Measurements from ENCODE around the gene ARIH1. TPM values are rescaled to one million over a fixed set of nuclear protein-coding genes. Genes with fewer than 3 reads are reported as not detected.
"Not testable (repeated sequence)": the region's sequence is repeated elsewhere in the genome, so short reads cannot be mapped to it uniquely, and the experiment has no call there.

The ARIH1 gene, protein sequence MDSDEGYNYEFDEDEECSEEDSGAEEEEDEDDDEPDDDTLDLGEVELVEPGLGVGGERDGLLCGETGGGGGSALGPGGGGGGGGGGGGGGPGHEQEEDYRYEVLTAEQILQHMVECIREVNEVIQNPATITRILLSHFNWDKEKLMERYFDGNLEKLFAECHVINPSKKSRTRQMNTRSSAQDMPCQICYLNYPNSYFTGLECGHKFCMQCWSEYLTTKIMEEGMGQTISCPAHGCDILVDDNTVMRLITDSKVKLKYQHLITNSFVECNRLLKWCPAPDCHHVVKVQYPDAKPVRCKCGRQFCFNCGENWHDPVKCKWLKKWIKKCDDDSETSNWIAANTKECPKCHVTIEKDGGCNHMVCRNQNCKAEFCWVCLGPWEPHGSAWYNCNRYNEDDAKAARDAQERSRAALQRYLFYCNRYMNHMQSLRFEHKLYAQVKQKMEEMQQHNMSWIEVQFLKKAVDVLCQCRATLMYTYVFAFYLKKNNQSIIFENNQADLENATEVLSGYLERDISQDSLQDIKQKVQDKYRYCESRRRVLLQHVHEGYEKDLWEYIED
- 25.0 and 31.6 TPM in 2 replicates for total RNA-seq (2014; rRNA removed; shearing (Covaris generic))

DNA sequence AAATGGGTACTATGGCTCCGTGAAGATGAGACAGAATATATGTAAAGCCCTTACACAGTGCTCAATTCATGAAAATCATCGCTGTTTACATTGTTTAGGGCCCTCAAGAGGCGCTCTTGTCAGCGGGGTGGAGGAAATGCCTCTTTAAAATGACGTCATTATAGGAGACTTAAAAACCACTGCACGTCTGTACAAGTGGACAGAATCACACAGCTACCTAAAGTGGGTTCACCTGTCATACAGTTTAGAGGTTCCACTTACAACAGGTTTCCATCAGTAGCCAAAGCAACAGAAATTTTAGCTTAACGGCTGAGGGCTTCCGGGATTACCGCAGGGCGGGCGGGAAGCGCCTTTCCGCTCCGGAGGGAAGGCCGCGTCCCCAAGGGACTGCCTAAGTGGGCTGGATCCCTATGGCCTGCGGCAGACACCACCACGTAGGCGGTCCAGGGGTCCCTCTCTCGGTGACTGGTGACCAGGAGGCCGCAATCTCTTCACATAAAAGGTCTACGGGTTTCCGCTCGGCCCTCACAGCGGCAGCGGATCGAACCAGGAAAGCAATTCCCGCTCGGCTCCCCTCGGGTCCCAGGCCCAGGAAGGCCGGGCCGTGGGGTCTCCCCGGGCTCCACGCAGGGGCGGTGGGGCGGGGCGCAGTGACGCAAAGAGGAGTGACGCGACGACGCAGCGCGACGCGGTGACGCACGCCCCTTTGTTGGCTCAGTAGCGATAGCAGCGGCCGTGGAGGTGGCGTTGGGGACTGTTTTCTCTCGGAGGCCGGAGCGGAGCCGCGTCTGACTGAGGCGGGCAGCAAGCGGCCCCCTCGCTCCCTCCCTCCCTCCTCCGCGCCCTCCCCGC, at the start of gene ARIH1:
TSS of gene ARIH1 (plus strand) at position 717 of the 852 bp plus-strand sequence. CDS start 310 bp downstream, outside the sequence.
- DNase-seq (ENCODE audit: low read depth), result peak; percentile 92

DNA sequence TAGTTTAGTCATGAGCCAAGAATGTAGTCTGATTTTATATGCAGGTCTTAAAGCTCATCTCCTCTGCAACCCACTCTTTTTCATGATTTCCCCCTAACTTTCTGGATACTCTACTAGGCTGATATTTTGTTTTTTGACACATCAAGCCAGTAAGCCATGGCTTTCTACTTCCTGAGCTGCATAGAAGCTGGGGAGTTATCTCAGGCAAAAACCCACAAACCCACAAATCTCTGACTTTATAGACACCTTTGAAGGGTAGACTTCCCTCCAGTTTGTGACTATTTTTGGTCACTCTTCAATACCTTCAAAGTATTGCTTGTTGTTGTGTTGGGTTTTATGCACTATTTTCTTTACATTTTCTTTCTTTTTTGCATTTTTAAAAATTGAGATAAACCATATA, 47.4 kb upstream of the ARIH1 start:
- DNase-seq (ENCODE audit: low read depth), result no peak

DNA sequence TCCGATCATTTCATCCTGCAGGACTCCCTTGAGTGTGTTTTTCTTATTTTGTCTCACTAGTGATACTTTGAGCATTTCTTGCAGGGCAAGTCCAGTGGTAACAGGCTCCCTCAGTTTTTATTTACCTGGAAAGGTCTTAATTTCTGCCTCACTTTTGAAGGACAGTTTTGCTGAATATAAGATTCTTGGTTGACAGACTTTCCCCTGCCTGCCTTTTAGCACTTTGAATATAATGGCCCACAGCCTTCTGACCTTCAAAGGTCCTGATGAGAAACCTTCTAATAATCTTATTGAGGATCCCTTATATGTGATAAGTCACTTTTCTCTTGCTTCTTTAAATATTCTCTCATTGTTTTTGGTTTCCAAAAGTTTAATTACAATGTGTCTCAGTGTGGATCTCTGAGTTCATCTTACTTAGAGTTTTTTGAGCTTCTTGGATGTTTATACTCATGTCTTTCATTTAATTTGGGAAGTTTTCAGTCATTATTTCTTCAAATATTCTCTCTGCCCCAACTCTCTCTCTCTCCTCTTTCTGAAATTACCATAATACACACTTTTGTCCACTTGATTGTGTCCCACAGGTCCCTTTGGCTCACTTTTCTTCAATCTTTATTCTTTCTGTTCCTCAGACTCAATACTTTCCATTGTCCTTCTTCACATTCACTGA, 36.3 kb upstream of the ARIH1 start:
- DNase-seq (ENCODE audit: low read depth), result no peak

DNA sequence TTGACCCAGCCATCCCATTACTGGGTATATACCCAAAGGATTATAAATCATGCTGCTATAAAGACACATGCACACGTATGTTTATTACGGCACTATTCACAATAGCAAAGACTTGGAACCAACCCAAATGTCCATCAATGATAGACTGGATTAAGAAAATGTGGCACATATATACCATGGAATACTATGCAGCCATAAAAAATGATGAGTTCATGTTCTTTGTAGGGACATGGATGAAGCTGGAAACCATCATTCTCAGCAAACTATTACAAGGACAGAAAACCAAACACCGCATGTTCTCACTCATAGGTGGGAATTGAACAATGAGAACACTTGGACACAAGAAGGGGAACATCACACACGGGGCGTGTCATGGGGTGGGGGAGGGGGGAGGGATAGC, 31.3 kb upstream of the ARIH1 start:
- DNase-seq (ENCODE audit: low read depth), result not testable (repeated sequence)

DNA sequence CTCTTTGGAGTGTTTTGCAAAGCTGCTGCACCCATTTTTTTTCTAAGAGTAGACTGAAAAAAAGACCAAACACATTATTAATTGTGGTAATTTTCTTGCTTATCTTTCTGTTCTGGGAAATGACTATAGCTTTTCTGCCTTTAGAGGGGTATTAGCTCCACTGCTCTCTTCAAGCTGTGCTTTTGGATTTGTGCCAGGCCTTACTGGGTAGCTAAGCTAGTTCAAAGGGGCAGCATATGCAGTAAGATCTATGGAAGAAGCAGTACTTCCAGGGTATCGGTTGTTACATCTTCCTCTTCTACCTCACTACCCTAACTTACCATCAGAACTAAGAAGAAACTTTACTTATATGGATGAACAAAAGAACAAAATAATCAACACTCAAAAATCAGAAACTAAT, 28.7 kb upstream of the ARIH1 start:
- no peak for DNase-seq (ENCODE audit: low read depth)

DNA sequence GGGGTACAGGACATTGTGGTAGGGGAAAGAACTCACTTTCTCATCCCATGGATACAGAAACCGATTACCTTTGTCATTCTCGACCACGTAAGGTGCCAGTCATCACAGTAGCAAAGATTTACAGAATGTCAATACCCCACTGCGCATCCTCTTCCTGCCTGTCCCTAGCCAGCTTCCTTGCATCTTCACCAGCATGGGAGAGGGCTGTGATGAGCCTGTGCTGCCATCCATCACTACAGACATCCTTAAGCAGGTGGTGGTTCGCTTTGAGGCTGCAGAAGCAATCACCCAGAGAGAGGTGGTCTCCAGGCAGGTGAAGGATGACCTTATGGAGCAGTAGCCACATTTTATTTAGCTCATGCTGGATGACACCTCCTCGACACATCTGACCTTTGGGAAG, 23.3 kb upstream of the ARIH1 start:
- DNase-seq (ENCODE audit: low read depth), result no peak

DNA sequence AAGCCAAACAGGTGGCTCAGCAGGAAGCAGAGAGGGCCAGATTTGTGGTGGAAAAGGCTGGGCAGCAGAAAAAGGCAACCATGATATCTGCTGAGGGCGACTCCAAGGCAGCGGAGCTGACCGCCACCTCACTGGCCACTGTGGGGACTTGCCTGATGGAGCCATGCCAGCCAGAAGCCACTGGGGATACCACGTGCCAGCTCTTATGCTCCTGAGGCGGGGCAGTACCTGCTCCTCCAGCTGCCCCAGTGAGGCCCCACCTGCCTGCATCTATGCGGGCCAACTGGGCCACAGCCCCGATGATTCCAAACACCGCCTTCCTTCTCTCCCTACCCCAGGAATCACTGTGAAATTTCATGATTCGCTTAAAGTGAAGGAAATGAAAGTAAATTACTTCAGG, 22.9 kb upstream of the ARIH1 start:
- DNase-seq (ENCODE audit: low read depth), result peak; percentile 8

DNA sequence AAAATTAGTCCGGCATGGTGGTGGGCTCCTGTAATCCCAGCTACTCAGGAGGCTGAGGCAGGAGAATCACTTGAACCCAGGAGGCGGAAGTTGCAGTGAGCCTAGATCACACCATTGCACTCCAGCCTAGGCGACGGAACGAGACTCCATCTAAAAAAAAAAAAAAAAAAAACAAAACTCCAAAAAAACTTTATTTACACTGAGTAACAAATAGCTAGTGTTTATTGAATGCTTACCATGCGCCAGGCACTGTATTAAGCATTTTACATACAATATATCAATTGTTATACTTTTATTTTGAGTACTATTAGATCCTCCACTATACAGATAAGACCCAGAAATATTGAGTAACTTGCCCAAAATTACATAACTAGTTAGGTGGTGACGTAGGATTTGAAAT, 17.4 kb upstream of the ARIH1 start:
- no peak for DNase-seq (ENCODE audit: low read depth)

DNA sequence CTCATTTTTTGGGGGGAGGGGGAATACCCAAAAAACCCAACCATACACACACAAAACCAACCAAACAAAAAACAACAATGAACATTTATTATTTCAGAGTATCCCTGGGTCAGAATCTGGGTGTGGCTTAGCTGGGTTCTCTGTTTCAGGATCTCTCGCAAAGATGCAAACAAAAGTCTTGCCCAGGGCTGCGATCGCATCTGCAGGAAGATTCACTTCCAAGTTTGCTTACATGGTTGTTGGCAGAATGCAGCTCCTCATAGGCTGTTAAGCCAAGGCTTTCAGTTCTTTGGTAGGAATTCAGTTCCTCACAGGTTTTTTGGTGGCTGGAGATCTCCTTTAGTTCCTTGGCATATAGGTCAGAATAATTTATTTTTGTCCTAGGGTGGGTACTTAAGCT, 13.7 kb upstream of the ARIH1 start:
- no peak for DNase-seq (ENCODE audit: low read depth)

DNA sequence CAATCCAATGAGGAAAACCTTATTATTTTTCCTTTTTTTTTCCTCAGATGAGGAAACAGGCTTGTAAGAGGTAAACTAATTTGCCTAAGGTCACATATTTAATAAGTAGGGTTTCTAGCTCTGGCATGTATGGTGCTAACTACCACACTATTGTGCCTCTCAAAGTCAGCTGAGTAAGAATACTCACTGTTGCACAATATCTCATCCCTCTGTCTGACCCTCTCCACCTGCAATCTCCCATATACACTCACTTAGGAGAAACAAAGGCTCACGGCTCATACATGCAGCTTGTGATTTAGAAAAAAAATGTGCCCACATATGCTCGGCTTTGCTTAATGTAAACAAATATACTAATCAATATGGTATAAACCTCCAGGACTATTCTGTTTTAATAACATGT, 10.4 kb upstream of the ARIH1 start:
- no peak for DNase-seq (ENCODE audit: low read depth)

DNA sequence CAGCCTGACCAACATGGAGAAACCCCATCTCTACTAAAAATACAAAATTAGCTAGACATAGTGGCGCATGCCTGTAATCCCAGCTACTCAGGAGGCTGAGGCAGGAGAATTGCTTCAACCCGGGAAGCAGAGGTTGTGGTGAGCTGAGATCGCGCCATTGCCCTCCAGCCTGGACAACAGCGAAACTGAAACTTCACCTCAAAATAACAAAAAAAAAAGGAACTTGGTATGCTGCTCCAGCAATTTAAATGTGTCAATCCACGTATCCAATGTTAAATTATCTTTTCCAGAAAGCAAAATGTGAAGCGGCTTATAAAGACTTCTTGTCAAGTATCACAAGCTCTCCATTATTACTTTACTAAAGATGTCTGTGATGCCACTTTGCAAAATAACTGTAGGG, 9.9 kb upstream of the ARIH1 start:
- no peak for DNase-seq (ENCODE audit: low read depth)

DNA sequence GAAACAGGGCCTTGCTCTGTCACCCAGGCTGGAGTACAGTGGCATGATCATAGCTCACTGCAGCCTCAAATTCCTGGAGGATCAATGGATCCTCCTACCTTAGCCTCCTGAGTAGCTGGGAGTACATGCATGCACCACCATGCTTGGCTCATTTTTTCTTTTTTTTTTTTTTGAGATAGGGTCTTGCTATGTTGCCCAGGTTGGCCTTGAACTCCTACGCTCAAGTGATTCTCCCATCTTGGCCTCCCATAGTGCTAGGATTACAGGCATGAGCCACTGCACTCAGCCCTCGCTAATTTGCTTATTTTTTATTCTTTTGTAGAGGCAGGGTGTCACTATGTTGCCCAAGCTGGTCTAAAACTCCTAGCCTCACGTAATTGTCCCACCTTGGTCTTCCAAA, 6.0 kb upstream of the ARIH1 start:
- no peak for DNase-seq (ENCODE audit: low read depth)

DNA sequence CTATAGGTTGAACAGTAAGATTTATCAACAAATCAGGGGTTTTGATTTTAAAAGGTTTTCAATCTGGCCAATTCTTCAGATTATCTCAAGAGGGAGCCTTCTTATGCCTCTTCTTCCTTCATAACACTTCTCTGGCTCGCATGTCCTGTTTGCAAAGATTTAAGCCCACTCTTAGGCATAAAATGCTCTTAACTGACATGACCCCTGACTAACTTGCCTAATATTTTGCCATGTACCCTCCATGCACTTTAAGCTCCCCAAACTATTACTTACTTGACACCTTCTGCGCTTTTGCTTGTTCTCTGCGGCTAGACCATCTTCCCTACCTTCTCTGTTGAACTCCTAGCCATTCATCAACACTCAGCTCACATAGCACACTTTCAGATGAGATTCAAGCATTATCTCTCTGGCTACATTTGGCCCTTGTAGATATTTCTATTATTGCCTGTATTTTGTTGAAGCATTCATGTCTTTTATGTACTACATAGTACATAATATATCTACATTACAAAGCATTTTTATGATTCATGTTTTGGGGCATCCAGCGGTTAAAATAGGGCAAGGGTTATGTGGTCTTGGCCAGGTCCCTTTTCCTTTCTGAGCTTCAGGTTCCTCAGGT, 1.0 kb upstream of the ARIH1 start:
- peak; percentile 13 for DNase-seq (ENCODE audit: low read depth)

DNA sequence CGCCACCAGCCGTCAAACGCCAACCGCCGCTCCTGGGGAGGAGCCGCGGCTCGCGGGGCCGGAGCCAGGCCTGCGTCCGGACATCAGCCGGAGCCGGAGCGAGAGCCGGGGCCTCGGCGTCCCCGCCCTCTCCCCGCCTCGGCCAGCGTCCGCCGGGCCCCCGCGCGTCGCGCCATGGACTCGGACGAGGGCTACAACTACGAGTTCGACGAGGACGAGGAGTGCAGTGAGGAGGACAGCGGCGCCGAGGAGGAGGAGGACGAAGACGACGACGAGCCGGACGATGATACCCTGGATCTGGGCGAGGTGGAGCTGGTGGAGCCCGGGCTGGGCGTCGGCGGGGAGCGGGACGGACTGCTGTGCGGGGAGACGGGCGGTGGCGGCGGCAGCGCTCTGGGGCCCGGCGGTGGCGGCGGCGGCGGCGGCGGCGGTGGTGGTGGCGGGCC, 359 bp downstream of the ARIH1 start:
- no peak for DNase-seq (ENCODE audit: low read depth)

DNA sequence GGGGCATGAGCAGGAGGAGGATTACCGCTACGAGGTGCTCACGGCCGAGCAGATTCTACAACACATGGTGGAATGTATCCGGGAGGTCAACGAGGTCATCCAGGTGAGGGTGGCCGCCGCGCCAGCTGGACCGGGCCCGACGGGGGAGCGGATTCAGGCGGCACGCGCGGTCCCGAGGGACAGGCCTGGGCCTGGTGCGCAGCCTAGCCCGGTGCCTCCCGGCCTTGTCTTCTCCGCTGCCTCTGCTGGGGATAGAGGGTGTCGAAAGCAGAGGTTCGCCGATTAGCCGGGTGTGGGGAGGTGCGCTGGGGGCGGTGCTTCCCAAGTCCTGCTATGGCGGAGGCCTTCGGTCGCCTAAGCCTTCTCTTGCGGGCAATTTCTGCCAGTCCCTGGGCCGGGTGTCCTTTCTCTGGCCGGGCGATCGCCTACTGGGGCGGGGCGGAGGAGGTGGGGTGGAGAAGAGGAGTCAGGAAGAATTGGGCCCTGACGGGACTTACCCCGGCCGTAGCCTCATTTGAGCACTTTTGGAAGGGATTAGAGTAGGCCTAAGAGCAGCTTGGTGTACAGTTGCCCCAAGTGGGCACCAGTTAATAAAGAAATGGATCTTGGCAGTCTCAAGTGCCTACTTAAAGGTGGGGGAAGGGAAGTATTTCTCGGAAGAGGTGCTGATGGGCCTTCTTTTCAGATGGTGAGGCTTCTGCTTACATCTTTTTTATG, 940 bp downstream of the ARIH1 start:
- peak; percentile 76 for DNase-seq (ENCODE audit: low read depth)

DNA sequence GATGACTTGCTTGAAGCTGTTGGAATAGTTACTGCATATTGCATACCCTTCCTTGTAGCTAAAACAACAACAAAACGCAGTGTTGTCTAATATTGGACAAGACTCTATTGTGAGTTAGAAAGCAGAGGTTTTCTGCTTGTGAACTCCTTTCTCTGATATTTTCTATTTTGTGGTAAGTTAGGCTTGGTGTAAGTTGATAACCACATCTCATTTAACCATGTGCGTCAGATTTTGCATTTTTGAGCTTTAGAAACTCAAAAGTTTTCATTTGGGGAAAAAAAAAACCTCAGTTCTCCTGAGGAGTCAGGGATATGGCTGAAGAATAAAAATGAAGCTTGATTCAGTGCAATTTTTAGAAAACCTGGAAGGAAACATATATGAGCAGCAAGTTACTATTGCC, 1.5 kb downstream of the ARIH1 start:
- DNase-seq (ENCODE audit: low read depth), result no peak

DNA sequence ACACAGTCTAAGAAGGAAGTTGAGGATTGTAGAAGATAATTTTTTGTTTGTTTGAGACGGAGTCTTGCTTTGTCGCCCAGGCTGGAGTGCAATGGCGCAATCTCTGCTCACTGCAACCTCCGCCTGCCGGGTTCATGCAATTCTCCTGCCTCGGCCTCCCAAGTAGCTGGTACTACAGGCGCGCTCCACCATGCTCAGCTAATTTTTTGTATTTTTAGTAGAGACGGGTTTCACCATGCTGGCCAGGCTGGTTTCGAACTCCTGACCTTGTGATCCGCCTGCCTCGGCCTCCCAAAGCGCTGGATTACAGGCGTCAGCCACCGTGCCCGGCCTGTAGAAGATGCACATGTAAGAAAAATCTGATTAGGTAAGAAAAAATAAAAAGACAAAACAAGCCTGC, 2.2 kb downstream of the ARIH1 start:
- DNase-seq (ENCODE audit: low read depth), result not testable (repeated sequence)

DNA sequence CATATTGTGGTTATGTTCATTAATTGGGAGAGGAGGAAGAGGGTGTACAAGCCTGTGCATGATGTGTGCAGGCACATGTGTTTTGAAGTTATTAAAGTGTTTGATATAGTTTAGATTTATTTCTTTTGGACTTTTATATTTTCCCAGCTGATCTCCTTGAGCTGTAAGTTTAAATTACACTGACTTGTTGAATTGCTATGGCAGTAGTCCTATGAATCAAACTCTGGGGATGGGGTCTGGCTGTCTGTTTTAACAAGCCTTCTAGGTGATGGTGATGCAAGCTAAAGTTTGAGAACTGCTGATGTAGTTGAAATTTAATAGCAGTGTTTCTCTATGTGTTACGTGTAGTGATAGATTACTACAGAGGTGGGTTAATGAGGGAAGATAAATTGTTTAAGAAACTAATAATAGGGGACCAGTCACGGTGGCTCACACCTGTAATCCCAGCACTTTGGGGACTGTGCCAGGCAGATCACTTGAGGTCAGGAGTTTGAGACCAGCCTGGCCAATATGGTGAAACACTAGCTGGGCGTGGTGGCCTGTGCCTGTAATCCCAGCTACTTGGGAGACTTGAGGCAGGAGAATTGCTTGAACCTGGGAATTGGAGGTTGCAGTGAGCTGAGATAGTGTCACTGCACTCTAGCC, 7.0 kb downstream of the ARIH1 start:
- no peak for DNase-seq (ENCODE audit: low read depth)

DNA sequence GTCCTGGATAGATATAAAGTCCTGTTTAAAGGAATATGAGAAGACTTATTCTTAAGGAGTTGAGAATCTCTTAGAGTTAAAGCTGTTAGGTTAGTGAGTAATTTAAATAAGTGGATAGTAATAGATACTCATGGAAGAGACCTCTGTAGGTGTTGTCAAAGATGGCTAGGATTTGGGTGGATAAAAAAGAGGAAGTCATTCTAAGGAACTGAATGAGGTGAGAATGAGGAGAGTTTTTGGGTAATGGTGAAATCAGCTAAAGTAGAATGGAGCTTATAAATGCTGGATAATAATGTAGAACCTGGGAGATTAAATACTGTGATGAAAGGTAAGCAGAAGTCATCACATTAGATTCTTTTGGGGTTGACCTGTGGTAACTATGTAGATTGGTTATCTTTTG, 8.1 kb downstream of the ARIH1 start:
- no peak for DNase-seq (ENCODE audit: low read depth)

DNA sequence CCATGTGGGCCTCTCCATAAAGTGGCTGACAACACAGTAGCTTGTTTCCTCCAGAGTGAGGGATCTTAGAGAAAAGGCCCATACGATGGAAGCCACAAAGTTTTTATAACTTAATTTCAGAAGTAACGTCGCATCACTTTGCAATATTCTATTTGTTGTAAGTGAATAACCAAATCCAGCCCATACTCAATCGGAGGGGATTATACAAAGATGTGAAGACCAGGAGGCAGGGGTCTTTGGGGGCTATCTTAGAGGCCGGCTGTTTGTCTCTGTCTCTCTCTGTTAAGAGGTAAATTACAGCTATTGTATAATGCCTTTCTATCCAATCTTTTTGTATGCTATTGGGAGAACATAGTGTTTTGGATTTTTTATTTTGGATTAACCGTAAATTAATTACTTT, 9.1 kb downstream of the ARIH1 start:
- DNase-seq (ENCODE audit: low read depth), result no peak
